ENCODE measurements around the gene BICDL1. TPM values are rescaled to one million over a fixed set of nuclear protein-coding genes. Genes with fewer than 3 reads are reported as not detected.

Gene BICDL1
- total and polyA plus RNA-seq, 2 of the 4 experiments (the other 2 are of a cell fraction): not detected

DNA sequence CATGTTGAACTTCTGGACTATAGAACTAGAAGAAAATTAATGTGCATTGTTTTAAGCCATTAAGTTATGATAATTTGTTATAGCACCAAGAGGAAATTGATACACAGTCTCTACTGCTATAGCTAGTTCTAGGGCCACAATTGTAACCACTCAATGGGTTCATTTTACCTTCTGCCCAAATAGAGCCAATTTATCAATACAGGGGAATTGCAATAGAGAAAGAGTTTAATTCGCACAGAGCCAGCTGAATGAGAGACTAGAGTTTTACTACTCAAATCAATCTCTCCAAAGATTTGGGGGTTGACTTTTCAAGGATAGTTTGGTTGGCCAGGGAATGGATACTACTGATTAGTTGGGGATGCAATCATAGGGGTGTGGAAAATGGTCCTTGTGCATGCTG is 31.9 kb upstream of the BICDL1 start:
- POLR2A ChIA-PET (ENCODE audit: unreplicated experiment): no interaction called here
- no peak overlapping the region for H2BK20ac ChIP-seq (ENCODE audit: low read depth, low read length)
- no peak overlapping the region for H2AK9ac ChIP-seq (replicated peaks; ENCODE audit: low read depth, low read length, poor library complexity)
- no peaks in the 10 kb centered on the region for H3K4me1 ChIP-seq (ENCODE audit: control insufficient read depth, insufficient read depth, low read length)
- no peak overlapping the region for H3K14ac ChIP-seq (replicated peaks; ENCODE audit: low read depth, low read length)
- no peak overlapping the region for H3K56ac ChIP-seq (ENCODE audit: extremely low read depth, insufficient read depth, low read length)
- no peak for DNase-seq
- no peak overlapping the region for H2BK5ac ChIP-seq (ENCODE audit: low read depth, low read length, poor library complexity, severe bottlenecking)
- H3K9ac ChIP-seq (ENCODE audit: low read depth, low read length): no peak overlapping the region
- dilution Hi-C loops (cut with HindIII; ENCODE audit: low sequenced_read_pairs, unreplicated experiment): no loop called here
- TF ChIP-seq, protein P1, sequence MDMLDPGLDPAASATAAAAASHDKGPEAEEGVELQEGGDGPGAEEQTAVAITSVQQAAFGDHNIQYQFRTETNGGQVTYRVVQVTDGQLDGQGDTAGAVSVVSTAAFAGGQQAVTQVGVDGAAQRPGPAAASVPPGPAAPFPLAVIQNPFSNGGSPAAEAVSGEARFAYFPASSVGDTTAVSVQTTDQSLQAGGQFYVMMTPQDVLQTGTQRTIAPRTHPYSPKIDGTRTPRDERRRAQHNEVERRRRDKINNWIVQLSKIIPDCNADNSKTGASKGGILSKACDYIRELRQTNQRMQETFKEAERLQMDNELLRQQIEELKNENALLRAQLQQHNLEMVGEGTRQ (IDR thresholded peaks at IDR 0.05; ENCODE audit: low read depth, low read length): no peak
- TF ChIP-seq FOS (IDR thresholded peaks at IDR 0.05; ENCODE audit: low read depth, low read length): no peak
- TF ChIP-seq, protein P2, sequence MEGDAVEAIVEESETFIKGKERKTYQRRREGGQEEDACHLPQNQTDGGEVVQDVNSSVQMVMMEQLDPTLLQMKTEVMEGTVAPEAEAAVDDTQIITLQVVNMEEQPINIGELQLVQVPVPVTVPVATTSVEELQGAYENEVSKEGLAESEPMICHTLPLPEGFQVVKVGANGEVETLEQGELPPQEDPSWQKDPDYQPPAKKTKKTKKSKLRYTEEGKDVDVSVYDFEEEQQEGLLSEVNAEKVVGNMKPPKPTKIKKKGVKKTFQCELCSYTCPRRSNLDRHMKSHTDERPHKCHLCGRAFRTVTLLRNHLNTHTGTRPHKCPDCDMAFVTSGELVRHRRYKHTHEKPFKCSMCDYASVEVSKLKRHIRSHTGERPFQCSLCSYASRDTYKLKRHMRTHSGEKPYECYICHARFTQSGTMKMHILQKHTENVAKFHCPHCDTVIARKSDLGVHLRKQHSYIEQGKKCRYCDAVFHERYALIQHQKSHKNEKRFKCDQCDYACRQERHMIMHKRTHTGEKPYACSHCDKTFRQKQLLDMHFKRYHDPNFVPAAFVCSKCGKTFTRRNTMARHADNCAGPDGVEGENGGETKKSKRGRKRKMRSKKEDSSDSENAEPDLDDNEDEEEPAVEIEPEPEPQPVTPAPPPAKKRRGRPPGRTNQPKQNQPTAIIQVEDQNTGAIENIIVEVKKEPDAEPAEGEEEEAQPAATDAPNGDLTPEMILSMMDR (conservative IDR thresholded peaks at IDR 0.05; ENCODE audit: low read depth, low read length): no peak
- no peak for TF ChIP-seq MAZ (IDR thresholded peaks at IDR 0.05; ENCODE audit: borderline replicate concordance, low read depth, low read length)
- no peak for TF ChIP-seq MXI1 (IDR thresholded peaks at IDR 0.05; ENCODE audit: borderline replicate concordance, low read depth, low read length)
- no peak for TF ChIP-seq CEBPB (IDR thresholded peaks at IDR 0.05; ENCODE audit: low read depth, low read length)
- no peak for TF ChIP-seq POLR2A (IDR thresholded peaks at IDR 0.05; ENCODE audit: low read depth, low read length)
- no peak for TF ChIP-seq RCOR1 (IDR thresholded peaks at IDR 0.05; ENCODE audit: insufficient replicate concordance, low read length)
- H2AFZ ChIP-seq (replicated peaks; ENCODE audit: low read length, poor library complexity): no peak overlapping the region
- no peak overlapping the region for H3K4ac ChIP-seq (ENCODE audit: low read depth, low read length)
- ATAC-seq (ENCODE audit: low read depth): no peak
- H4K8ac ChIP-seq (ENCODE audit: low read depth in 2 of 2, low read length in 2 of 2): no peak overlapping the region
- CTCF ChIA-PET: no interaction called here
- H4K5ac ChIP-seq (ENCODE audit: low read depth, low read length): no peak overlapping the region
- H3K4me2 ChIP-seq (ENCODE audit: low read depth, low read length): no peak overlapping the region
- H3K79me1 ChIP-seq (ENCODE audit: low read depth in 1 of 2, low read length in 2 of 2): no peaks in the 10 kb centered on the region
- in situ Hi-C loops (cut with MboI; ENCODE audit: low sequenced_read_pairs): no loop called here
- H3K4me3 ChIP-seq (ENCODE audit: insufficient read depth, low read depth, low read length): no peak overlapping the region
- H3K36me3 ChIP-seq (ENCODE audit: control insufficient read depth, insufficient read depth, low read length): no peaks in the 10 kb centered on the region
- peaks cover 12% of the 10 kb centered on the region for H3K9me3 ChIP-seq (ENCODE audit: control insufficient read depth, insufficient read depth, low read length)
- no peak overlapping the region for H2BK15ac ChIP-seq (ENCODE audit: low read depth, low read length)
- no peak overlapping the region for H2BK120ac ChIP-seq (ENCODE audit: low read depth, low read length)
- no TSS peak for BruUV-seq (replicated peaks)
- no CpG with 5 or more reads among the region's 1 CpG for WGBS, 2 experiments (ENCODE audit: extremely low coverage in 2 of 2, insufficient read length in 1 of 2)
- H2AK5ac ChIP-seq (ENCODE audit: low read depth, low read length): no peak overlapping the region
- H4K20me1 ChIP-seq (ENCODE audit: insufficient read depth, low read length): no peaks in the 10 kb centered on the region
- H4K91ac ChIP-seq (ENCODE audit: insufficient read depth, low read depth, low read length): no peak overlapping the region
- intact Hi-C loops (cut with micrococcal nuclease): no loop called here
- H3K27me3 ChIP-seq (ENCODE audit: control insufficient read depth, insufficient read depth, low read length): no peaks in the 10 kb centered on the region
- H3K9me1 ChIP-seq (ENCODE audit: insufficient read depth, low read length): no peaks in the 10 kb centered on the region
- no peak overlapping the region for H3K23ac ChIP-seq (ENCODE audit: low read depth, low read length)
- no peak overlapping the region for H3K27ac ChIP-seq (ENCODE audit: insufficient read depth, low read length)
- H3K18ac ChIP-seq (ENCODE audit: low read depth, low read length): no peak overlapping the region

All from IMR-90 (cell line).